ENCODE results near the gene SDC3.

Gene SDC3

DNA sequence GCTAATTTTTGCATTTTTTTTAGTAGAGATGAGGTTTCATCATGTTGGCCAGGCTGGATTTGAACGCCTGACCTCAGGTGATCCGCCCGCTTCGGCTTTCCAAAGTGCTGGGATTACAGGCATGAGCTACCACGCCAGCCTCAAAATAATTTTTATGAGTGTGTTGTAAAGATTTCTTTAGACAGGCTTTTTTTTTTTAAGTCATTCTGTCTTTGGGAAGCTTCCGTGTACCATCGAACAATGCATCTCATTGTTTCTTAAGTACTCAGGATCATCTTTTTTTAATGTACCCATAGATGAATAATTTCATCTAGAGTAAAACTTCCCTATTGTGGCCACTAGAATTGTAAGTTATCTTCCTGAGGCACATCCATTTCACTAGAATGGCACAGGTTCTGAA lies 19.6 kb upstream of the SDC3 start:
- DNase-seq (ENCODE audit: low spot score) = no peak

- DNase-seq (ENCODE audit: low spot score) = no peak
These were observed 18.9 kb upstream of the SDC3 start for GRCh38 chr1:30927448-30927847.

DNA sequence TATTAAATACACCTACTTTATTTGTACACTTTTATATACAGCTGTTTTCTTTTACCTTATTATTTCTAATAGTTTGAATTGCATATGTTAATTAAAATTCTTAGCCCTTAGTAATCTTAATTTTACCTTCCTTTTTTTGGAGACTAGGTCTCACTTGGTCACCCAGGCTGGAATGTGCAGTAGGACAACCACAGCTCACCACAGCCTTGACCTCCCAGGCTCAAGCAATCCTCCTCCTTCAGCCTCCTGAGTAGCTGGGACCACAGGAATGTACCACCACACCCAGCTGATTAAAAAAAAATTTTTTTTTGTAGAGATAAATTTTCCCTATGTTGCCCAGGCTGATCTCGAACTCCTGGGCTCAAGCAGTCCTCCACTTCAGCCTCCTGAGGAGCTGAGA lies 15.0 kb upstream of the SDC3 start:
- DNase-seq (ENCODE audit: low spot score) = no peak

DNA sequence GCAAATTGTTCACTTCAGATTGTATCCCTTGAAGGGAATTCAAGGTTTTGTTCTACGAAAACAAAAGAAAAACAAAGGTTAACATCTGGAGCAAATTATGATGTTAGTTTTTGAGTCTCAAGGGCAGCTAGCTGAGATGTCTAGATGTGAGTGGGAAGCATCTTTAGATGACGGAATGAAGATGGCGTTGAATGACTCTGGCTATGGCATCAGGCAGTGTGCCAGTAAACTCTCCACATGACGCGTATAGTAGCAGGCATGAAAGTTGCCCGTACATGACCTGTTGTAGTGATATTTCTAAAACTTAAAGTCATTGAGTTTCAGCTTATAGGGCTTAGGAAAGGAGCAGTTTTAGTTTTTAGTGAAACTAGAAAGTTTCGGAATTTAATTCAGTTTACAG lies 12.3 kb upstream of the SDC3 start:
- DNase-seq (ENCODE audit: low spot score) = no peak

GRCh38 chr1:30919025-30919881 lies 10.7 kb upstream of the SDC3 start:
- no peak for DNase-seq (ENCODE audit: low spot score)

DNA sequence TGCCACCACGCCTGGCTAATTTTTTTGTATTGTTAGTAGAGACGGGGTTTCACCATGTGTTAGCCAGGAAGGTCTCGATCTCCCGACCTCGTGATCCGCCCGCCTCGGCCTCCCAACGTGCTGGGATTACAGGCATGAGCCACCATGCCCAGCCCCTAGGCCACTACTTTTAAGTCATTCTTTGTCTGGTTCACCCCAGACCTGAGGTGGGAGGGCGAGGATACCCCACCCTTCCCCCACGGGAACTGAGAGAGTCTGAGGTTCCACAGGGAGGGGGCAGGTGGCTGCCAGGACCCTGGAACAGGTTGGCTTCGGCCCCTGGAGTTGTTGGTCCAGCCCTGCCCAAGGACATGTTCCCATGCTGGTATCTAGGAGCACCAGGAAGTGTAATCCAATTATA lies 7.7 kb upstream of the SDC3 start:
- no peak for DNase-seq (ENCODE audit: low spot score)

DNA sequence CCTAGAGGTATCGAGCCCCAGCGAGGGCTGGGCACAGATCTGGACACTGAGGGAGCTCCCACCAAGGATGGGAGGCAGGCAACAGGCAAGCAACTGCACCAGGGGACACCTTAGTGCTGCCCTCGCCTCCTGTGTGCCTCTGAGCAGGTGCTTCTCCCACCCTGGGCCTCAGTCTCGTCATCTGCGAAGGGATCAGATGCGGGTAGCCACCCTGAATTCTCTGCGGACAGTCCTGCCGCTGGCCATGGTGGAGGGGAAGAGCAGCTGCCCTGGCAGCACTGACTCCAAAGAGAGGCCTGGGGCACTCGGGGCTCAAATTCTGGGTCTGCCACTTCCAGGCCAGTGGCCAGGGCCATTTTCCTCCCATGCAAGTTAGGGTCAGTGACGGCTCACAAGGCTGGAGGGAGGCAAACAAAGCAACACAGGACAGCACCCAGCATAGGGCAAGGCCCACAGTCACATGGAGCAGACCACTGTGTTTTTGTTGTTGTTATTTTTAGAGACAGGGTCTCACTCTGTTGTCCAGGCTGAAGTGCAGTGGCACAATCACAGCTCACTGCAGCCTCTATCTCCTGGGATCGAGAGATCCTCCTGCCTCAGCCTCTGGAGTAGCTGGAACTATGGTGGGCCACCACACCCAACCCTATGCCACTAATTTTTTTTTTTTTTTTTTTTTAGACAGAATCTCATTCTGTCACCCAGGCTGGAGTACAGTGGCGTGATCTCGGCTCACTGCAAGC lies 7.1 kb upstream of the SDC3 start:
- no peak for DNase-seq (ENCODE audit: low spot score)

GRCh38 chr1:30914931-30915330 lies 6.4 kb upstream of the SDC3 start:
- DNase-seq (ENCODE audit: low spot score) = no peak

DNA sequence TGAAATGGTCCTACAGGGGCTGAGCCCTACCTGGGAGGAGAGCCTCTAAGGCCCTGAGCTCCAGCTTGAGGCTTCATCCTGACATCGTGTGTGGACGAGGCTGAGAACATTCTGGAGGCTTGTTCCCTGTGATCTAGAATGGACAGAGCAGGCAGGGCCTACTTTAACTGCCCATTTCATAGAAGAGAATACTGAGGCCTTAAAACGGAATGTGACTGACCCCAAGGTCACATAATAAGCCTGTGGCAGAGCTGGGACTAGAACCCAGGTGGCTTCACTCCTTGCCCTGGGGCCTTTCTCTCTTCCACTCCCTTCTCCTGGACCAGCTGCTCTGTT lies 6.0 kb upstream of the SDC3 start:
- no peak for DNase-seq (ENCODE audit: low spot score)

- no peak for DNase-seq (ENCODE audit: low spot score)
These were observed 4.5 kb upstream of the SDC3 start for GRCh38 chr1:30912913-30913652.

DNA sequence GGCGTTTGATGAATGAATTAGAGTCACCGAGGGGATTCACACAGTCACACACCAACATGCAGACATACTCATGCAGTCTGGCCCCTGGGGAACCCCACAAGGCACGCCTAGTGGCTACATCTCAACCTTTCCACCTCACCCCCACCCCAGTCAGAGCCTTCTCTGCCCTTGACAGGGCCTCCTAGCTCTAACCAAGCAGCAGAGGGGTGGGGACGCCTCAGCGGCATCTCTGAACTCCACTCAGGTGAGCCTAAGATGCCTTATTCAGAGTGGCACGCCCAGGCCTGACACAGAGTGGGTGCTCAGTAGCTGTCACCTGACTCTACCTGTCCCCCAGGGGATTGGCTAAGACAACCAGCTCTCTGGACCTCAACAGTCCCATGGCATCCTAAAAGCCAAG lies 3.7 kb upstream of the SDC3 start:
- DNase-seq (ENCODE audit: low spot score) = no peak

GRCh38 chr1:30911059-30911954 lies 2.7 kb upstream of the SDC3 start:
- DNase-seq (ENCODE audit: low spot score) = peak; percentile 77

- DNase-seq (ENCODE audit: low spot score) = no peak
These were observed 959 bp upstream of the SDC3 start for GRCh38 chr1:30909365-30910068.

GRCh38 chr1:30908316-30908695 lies 252 bp downstream of the SDC3 start:
- DNase-seq (ENCODE audit: low spot score) = no peak

DNA sequence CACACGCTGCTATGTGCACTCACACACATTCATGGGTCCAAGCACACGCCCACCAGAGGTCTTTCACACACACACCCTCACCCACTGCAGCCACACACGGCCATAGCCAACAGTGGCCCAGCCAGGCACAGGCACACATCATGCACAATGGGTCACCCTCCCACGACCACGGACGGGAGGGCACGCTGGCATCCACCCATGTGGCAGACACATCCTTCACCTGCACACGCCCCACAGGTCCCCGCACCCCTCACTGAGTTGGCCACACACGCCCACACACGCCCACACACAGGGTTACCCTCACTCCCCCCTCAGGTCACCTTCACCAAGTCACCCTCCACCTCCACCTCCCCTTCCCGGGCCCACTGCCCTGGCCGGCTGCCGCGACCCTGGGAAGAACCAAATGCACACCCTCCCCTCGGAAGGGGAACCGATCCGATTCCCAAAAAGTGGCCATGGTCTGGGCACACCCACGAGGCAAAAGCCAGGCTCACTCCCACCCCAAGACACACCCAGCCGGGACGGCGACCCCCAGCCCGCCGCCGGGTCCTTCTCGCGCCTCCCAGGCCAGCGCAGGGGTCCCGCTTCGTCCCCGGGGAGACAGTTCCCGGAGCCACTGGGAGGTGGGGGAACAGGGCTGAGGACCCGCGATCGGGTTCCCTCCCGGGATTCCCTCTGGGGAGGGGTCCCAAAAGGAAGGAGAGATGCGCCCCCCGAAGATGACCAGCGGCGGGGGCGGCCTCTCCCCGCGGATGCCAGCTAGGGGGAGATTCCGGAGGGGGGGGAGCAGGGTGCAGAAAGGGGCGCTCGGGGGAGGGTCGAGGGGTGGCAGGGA lies 860 bp downstream of the SDC3 start:
- DNase-seq (ENCODE audit: low spot score) = no peak

DNA sequence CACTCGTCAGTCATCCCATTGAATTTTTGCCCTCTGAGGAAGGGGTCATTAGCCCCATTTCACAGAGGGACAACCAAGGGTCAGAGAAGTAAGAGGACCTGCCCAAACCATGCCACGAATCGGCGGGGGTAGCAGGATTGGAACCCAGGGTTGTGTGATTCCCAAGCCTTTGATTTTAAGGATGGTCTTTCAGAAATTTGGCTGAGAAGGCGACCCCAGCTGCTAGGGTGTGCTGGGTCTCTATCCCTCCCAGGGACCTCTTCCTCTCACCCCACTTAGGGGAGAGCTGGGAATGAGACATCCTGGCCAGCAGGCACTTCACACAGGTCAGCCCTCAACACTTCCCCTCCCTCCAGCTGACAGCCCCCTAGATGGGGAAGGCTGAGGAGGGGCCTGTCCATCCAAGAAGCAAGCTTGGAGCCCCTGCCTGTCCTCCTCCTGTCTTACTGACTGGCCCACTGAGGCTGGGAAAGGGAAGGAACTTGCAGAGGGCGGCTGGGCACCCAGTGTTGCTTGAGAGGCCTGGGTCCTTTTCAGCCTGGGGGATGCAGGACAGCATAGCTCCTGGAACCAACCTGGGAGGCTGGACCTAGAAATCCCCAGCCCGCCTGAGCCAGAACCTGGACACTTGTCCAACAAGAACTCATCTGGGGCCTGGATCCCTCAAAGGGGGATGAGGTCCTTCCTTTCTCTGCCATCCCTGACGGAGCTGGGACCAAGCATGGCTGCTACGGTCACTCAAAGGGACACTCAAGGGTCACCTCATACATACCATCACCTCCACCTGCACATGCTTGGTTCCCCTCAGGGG lies 1.7 kb downstream of the SDC3 start:
- DNase-seq (ENCODE audit: low spot score) = no peak

- no peak for DNase-seq (ENCODE audit: low spot score)
These were observed 2.5 kb downstream of the SDC3 start for GRCh38 chr1:30905916-30906620.

DNA sequence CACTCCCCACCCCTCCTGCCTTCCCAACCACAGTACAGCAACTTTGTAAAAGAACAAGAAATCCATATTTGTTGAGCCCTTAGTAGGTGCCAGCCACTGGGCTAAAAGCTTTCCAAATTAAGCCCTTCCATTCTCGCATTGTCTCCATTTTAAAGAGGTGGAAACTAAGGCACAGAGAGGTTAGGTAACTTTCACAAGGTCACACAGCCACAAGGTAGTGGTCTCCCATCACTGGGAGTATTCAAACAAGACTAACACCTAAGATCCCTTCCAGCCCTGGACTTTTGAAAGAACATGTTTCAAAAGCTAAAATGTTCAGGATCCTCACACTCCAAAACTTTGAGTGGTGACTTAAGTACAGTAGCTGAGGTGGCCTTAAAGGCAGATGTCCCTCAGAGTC lies 3.2 kb downstream of the SDC3 start:
- no peak for DNase-seq (ENCODE audit: low spot score)

GRCh38 chr1:30904962-30905335 lies 3.6 kb downstream of the SDC3 start:
- no peak for DNase-seq (ENCODE audit: low spot score)
